GM12878 (cell line): ENCODE results near the gene OR10A3. TPM values are rescaled to one million over a fixed set of nuclear protein-coding genes. Genes with fewer than 3 reads are reported as not detected.

ENCODE experiments used
- ATAC-seq: fragments of 200-7000 bp; cut with Tn5 transposase; 3 replicates; pipeline ENCODE4 v1.9.1; 2020; ENCODE audit warnings: mild to moderate bottlenecking, moderate library complexity
- BruUV-seq: library from RNA; stranded (reverse); fragments of 400-500 nt; replicated peaks from 2 replicates; lab custom pipeline; 2021; lab: Mats Ljungman, UMichigan
- CTCF ChIA-PET: fragments of 300-600 bp; sonication (Branson Sonifier 250); formaldehyde crosslinking; extraction: SDS; loops from one replicate; lab custom pipeline; 2021; ENCODE audit warnings: inconsistent platforms; lab: Yijun Ruan, JAX
- POLR2A ChIA-PET: fragments of 350-600 bp; formaldehyde crosslinking; extraction: SDS; loops from one replicate; lab custom pipeline; 2021; ENCODE audit warnings: inconsistent platforms; lab: Charles Lee
- RAD21 ChIA-PET: fragments of 300-600 bp; sonication (Branson Sonifier 250); formaldehyde crosslinking; loops from one replicate; lab custom pipeline; 2023; ENCODE audit warnings: antibody characterized with exemption; ENCODE audit not compliant: unreplicated experiment; lab: Charles Lee
- SMC1A ChIA-PET: fragments of 300-600 bp; sonication (Branson Sonifier 250); formaldehyde crosslinking; loops from one replicate; lab custom pipeline; 2023; ENCODE audit not compliant: unreplicated experiment, uncharacterized antibody; lab: Charles Lee
- DNase-seq: peaks from one replicate; pipeline ENCODE4 v3.0.0-alpha.2; 2011; ENCODE audit warnings: low read depth, low spot score
- FAIRE-seq: peaks from 3 replicates; lab custom pipeline; 2011; peaks lifted over from hg19 to GRCh38; lab: Jason Lieb, UNC
- H2AFZ ChIP-seq: 2 replicates; pipeline ENCODE4 v1.6.0; 2011; ENCODE audit warnings: low read depth, low read length, control low read depth; ENCODE audit not compliant: control insufficient read depth
- H3K27ac ChIP-seq: 2 replicates; pipeline ENCODE4 v1.5.1; 2011; ENCODE audit warnings: control low read depth; ENCODE audit not compliant: control insufficient read depth, insufficient read depth
- H3K27me3 ChIP-seq, 2 experiments: replicated peaks in 1 of 2; 2 replicates each; pipeline versions ENCODE4 v1.6.0 to v1.6.1; 2011; ENCODE audit warnings: low read length in 1 of 2; ENCODE audit not compliant: control insufficient read depth in 2 of 2, insufficient read depth in 2 of 2
- H3K36me3 ChIP-seq, 2 experiments: 2 replicates each; pipeline ENCODE4 v1.5.1; 2011; ENCODE audit warnings: low read length in 1 of 2; ENCODE audit not compliant: control insufficient read depth in 2 of 2, insufficient read depth in 2 of 2
- H3K4me1 ChIP-seq: 2 replicates; pipeline ENCODE4 v1.6.1; 2011; ENCODE audit warnings: mild to moderate bottlenecking, low read length, moderate library complexity, mixed read lengths; ENCODE audit not compliant: control insufficient read depth, insufficient read depth
- H3K4me2 ChIP-seq: 2 replicates; pipeline ENCODE4 v1.6.0; 2011; ENCODE audit warnings: control low read depth; ENCODE audit not compliant: control insufficient read depth, insufficient read depth
- H3K4me3 ChIP-seq: fragments of 200-600 bp; sonication (generic); 2 replicates; pipeline ENCODE4 v1.5.1; 2016
- H3K79me2 ChIP-seq: 2 replicates; pipeline ENCODE4 v1.6.0; 2011; ENCODE audit warnings: low read length; ENCODE audit not compliant: control insufficient read depth, insufficient read depth
- H3K9ac ChIP-seq: 2 replicates; pipeline ENCODE4 v1.8.0; 2011; ENCODE audit warnings: low read length, control low read depth, mixed read lengths; ENCODE audit not compliant: control insufficient read depth, insufficient read depth
- H3K9me3 ChIP-seq: replicated peaks from 3 replicates; pipeline ENCODE4 v1.5.1; 2011; ENCODE audit warnings: mild to moderate bottlenecking, low read length; ENCODE audit not compliant: control insufficient read depth, insufficient read depth
- H4K20me1 ChIP-seq: 2 replicates; pipeline ENCODE4 v1.6.0; 2011; ENCODE audit not compliant: control insufficient read depth, insufficient read depth
- ATF7 ChIP-seq: fragments of 450-650 bp; IDR thresholded peaks from 2 replicates; pipeline ENCODE4 v1.6.1; 2016; ENCODE audit warnings: low read depth, mild to moderate bottlenecking
- BCLAF1 ChIP-seq: fragments of 450-650 bp; IDR thresholded peaks from 2 replicates; pipeline ENCODE4 v1.6.1; 2017; ENCODE audit warnings: antibody characterized with exemption, mild to moderate bottlenecking, moderate library complexity
- CEBPZ ChIP-seq: fragments of 150-350 bp; IDR thresholded peaks from 2 replicates; pipeline ENCODE4 v1.6.1; 2016; ENCODE audit warnings: low read depth, low read length
- CREM ChIP-seq: IDR thresholded peaks from 2 replicates; pipeline ENCODE4 v1.6.1; 2014; ENCODE audit warnings: antibody characterized with exemption, low read depth
- GATAD2B ChIP-seq: fragments of 450-650 bp; conservative IDR thresholded peaks from 2 replicates; pipeline ENCODE4 v1.6.1; 2017; ENCODE audit warnings: low read depth, mild to moderate bottlenecking, moderate library complexity
- HDAC2 ChIP-seq: fragments of 200-600 bp; sonication (generic); IDR thresholded peaks from 2 replicates; pipeline ENCODE4 v1.6.1; 2017
- HSF1 ChIP-seq: fragments of 150-350 bp; IDR thresholded peaks from 2 replicates; pipeline ENCODE4 v1.6.1; 2014; ENCODE audit warnings: mild to moderate bottlenecking, low read depth, low read length
- JUND ChIP-seq: IDR thresholded peaks from 2 replicates; pipeline ENCODE4 v1.6.1; 2012; ENCODE audit warnings: low read depth, mild to moderate bottlenecking, low read length, improper control_type of control experiment, moderate library complexity
- RB1 ChIP-seq: fragments of 450-650 bp; formaldehyde crosslinking; IDR thresholded peaks from 2 replicates; pipeline ENCODE4 v1.6.1; 2017; ENCODE audit warnings: mild to moderate bottlenecking, borderline replicate concordance
- SUPT20H ChIP-seq: IDR thresholded peaks from 2 replicates; pipeline ENCODE4 v1.6.1; 2011; ENCODE audit warnings: low read depth, mild to moderate bottlenecking, low read length, moderate library complexity, borderline replicate concordance; ENCODE audit not compliant: control insufficient read depth
- WGBS: methylation state at CpG from one replicate; pipeline ENCODE4 v1.1.6; 2016; ENCODE audit warnings: low lambda C conversion rate; ENCODE audit not compliant: insufficient replicate concordance, insufficient coverage; ENCODE audit errors: missing lambda C conversion rate; 5-methylcytosine and 5-hydroxymethylcytosine counted together
- in situ Hi-C: fragments of 300-500 bp; cut with MboI; formaldehyde crosslinking; loops from 9 replicates; pipeline ENCODE4 v1.14.3; 2018; ENCODE audit warnings: mixed read lengths
- intact Hi-C: fragments of 100-400 bp; cut with micrococcal nuclease; formaldehyde crosslinking; loops from one replicate; pipeline ENCODE4 v1.14.2; 2022; ENCODE audit not compliant: unreplicated experiment
- polyA plus RNA-seq, 11 experiments: library from polyadenylated mRNA; depleted of rRNA in 4 of 11; unstranded in 6 of 11; stranded (reverse) in 5 of 11; fragments of >200 nt; fragmentation: Nextera tagmentation in 4 of 11; fragmentation: Illumina TruSeq in 1 of 11; extraction: Ambion mirVana in 4 of 11; extraction: Trizol in 1 of 11; gene quantifications; 1 replicate in 1 of 11; 2 replicates in 10 of 11; pipeline versions ENCODE4 v1.2.1 to v1.2.3, GENCODE V29; 2011 to 2016; ENCODE audit warnings: inconsistent platforms in 2 of 11, missing spikeins in 2 of 11, low read depth in 1 of 11
- total RNA-seq, 4 experiments: library from RNA; depleted of rRNA in 3 of 4; stranded (reverse); fragments of >200 nt in 3 of 4; fragmentation: Illumina TruSeq in 1 of 4; extraction: Trizol in 1 of 4; gene quantifications; 2 replicates each; pipeline versions ENCODE4 v1.2.1 to v1.2.3, GENCODE V29; 2013 to 2021

The OR10A3 gene
- total and polyA plus RNA-seq, 10 of the 15 experiments (the other 5 are each of a cell fraction or from before 2014, with no cell fraction given): 0.04 TPM; not detected in 9

- no peak for TF ChIP-seq SUPT20H
- no peak for TF ChIP-seq JUND
- TF ChIP-seq ATF7: no peak
Observed at GRCh38 chr11:7981619-7982157, 40.2 kb upstream of the OR10A3 start (continued).

GRCh38 chr11:7977232-7977917 is 35.9 kb upstream of the OR10A3 start:
- DNase-seq (no peak), ATAC-seq (no peak), FAIRE-seq (no peak)
- SMC1A ChIA-PET: interaction anchor here (0.6 to 2.0 kb wide), 4 partner anchors 9 to 96 kb away, joined by 4 to 12 read pairs (median 6); partner anchors contain the start of gene EIF3F
- H3K36me3 ChIP-seq: no peaks in the 10 kb centered on the region
- intact Hi-C loops: no loop called here
- BruUV-seq: no TSS peak
- H2AFZ ChIP-seq: no peak overlapping the region
- no peaks in the 10 kb centered on the region for H3K79me2 ChIP-seq
- 31% methylated on average over 5 of the region's 5 CpGs for WGBS
- no peak for TF ChIP-seq BCLAF1
- TF ChIP-seq GATAD2B: no peak
- no peak for TF ChIP-seq RB1
- no peak for TF ChIP-seq HDAC2
- no peak for TF ChIP-seq CEBPZ
- no peak for TF ChIP-seq JUND
- TF ChIP-seq SUPT20H: no peak
- no peak for TF ChIP-seq HSF1
- TF ChIP-seq CREM: no peak
- in situ Hi-C loops: no loop called here
- H3K27ac ChIP-seq: no peak overlapping the region
- POLR2A ChIA-PET: interaction anchor here (2.1 kb wide), 1 partner anchor 9 kb away, joined by 6 read pairs; the partner anchor contains the start of gene EIF3F
- RAD21 ChIA-PET: interaction anchor here (1.6 kb wide), 1 partner anchor 10 kb away, joined by 6 read pairs; the partner anchor contains the start of gene EIF3F
- H3K4me3 ChIP-seq: no peak overlapping the region
- H4K20me1 ChIP-seq: no peaks in the 10 kb centered on the region
- H3K4me2 ChIP-seq: no peak overlapping the region
- CTCF ChIA-PET: interaction anchor here (2.9 kb wide), 1 partner anchor 10 kb away, joined by 16 read pairs; the partner anchor contains the start of gene EIF3F
- H3K4me1 ChIP-seq: no peaks in the 10 kb centered on the region
- H3K27me3 ChIP-seq: no peaks in the 10 kb centered on the region
- H3K9me3 ChIP-seq: no peaks in the 10 kb centered on the region
- H3K9ac ChIP-seq: no peak overlapping the region
